ENCODE data around the gene CANX.
A peak's percentile ranks its signal among the peaks of the same experiment; 100 is the strongest.
"Not testable (repeated sequence)": the region's sequence is repeated elsewhere in the genome, so short reads cannot be mapped to it uniquely, and the experiment has no call there.

Gene CANX, protein sequence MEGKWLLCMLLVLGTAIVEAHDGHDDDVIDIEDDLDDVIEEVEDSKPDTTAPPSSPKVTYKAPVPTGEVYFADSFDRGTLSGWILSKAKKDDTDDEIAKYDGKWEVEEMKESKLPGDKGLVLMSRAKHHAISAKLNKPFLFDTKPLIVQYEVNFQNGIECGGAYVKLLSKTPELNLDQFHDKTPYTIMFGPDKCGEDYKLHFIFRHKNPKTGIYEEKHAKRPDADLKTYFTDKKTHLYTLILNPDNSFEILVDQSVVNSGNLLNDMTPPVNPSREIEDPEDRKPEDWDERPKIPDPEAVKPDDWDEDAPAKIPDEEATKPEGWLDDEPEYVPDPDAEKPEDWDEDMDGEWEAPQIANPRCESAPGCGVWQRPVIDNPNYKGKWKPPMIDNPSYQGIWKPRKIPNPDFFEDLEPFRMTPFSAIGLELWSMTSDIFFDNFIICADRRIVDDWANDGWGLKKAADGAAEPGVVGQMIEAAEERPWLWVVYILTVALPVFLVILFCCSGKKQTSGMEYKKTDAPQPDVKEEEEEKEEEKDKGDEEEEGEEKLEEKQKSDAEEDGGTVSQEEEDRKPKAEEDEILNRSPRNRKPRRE

DNA sequence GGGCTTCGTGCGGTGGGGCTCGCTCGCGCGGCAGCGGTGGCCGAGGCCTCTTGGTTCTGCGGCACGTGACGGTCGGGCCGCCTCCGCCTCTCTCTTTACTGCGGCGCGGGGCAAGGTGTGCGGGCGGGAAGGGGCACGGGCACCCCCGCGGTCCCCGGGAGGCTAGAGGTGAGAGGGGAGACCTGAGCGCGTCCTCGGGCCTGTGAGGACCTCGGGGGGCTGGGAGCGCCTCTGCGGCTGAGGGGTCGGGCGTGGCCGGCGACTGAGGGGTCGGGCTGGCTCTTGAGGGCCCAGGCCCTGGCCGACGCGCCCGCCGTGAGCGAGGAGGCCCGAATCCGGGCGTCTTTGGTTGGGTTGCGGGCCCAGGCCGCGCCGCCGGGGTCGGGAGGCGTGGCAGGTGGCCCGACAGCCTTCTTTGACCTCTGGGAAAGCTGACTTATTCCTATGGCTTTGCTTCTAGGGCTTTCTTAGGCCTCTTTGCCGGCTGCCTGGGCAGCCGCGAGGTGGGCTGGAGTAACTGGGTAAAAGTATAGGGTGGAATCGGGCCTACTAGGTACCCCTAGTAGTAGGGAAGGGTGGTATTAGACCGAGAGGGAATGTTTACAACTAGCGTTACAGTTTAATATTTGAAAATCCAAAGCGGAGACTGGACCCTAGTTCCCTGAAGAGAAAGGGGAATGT lies at the start of gene CANX:
Gene CANX, plus strand, starts transcription at position 33 of the 681 bp plus-strand sequence. CDS start 6,715 bp downstream, outside the sequence.
- DNase-seq (ENCODE audit: low read depth) = no peak

DNA sequence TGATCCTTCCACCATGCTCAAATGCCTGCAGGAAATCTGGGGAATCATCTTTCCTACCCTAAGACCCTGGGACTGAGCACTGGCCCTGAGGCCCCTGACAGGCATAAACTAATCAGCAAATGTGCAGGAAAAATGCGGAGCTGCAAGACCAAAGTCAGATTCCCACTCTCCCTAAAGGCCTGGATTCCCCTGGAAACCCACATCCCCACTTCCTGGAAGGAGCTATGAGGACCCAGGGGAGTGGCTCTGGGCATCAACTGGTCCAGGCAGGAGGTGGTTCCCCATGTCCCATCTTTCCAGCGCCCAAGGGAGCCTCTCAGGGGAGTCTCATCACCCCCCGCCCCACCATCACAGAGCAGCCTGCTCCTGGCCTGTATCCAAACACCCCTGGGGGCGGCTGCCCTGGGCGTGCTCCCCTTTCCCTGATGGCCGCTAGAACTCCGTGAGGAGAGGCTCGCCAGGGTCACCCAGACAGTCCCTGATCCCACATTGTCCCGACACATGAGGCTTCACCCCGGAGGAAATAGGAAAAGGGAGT lies 49.5 kb upstream of the CANX start:
- DNase-seq (ENCODE audit: low read depth) = not testable (repeated sequence)

DNA sequence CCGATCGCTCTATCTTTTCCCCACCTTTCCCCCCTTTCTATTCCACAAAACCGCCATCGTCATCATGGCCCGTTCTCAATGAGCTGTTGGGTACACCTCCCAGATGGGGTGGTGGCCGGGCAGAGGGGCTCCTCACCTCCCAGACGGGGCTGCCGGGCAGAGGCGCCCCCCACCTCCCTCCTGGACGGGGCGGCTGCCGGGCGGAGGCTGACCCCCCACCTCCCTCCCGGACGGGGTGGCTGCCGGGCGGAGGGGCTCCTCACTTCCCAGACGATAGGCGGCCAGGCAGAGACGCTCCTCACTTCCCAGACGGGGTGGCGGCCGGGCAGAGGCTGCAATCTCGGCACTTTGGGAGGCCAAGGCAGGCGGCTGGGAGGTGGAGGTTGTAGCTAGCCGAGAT lies 48.5 kb upstream of the CANX start:
- DNase-seq (ENCODE audit: low read depth) = not testable (repeated sequence)

DNA sequence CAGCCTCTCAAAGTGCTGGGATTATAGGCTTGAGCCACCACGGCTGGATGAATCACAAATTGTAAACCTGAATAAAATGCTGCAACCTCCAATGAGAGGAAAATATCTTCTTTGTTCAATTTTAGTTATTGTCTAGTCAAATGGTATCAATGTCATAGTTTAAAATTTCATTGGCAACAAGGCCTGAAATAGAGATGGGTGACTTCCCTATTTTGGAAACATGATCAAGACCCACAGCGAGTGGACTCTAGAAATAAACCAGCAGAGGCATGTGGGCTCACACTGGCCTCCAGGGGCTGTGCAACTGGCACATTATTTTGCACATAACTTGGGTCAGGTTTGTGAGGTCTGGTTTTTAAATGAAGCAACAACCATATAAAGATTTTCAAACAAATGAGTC lies 45.6 kb upstream of the CANX start:
- DNase-seq (ENCODE audit: low read depth) = not testable (repeated sequence)

DNA sequence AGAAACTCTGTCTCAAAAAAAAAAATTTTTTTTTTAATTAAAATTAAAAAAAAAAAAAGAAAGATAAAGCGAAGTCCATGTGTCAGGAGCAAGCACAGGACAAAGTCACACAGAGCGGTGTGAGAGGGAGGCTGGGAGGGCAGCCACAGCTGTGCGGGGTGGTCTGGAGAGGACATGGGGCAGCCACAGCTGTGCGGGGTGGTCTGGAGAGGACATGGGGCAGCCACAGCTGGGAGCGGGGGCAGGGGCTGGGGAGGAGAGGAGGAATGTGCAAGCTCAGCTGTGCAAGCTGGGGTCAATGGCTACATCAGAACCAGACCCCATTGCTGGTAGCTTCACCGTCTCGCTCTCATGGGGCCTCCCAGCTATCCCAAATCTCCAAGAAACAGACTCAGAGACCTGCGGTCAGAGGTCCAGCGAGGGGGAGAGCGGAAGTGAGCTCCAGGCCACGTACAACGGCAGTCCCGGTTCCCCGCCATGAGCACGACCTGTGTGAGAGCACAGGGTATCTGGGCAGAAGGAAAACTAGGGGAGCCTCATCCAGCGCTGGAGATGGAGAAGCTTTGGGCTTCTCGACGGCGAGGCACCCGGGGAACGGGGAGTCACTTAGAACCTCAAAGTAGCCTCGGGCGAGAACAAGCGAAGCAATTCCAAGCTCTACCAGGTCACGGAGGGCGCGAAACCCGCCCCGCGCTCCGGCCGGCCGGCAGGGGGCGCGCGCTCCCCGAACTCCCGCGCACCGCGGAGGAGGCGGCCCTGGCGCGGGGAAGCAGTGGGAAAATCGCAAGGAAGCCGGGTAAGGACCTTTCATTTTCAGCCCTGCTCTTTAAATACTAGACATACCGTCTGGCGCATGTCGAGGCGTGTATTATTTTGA lies 41.2 kb upstream of the CANX start:
- peak; percentile 17 for DNase-seq (ENCODE audit: low read depth)

DNA sequence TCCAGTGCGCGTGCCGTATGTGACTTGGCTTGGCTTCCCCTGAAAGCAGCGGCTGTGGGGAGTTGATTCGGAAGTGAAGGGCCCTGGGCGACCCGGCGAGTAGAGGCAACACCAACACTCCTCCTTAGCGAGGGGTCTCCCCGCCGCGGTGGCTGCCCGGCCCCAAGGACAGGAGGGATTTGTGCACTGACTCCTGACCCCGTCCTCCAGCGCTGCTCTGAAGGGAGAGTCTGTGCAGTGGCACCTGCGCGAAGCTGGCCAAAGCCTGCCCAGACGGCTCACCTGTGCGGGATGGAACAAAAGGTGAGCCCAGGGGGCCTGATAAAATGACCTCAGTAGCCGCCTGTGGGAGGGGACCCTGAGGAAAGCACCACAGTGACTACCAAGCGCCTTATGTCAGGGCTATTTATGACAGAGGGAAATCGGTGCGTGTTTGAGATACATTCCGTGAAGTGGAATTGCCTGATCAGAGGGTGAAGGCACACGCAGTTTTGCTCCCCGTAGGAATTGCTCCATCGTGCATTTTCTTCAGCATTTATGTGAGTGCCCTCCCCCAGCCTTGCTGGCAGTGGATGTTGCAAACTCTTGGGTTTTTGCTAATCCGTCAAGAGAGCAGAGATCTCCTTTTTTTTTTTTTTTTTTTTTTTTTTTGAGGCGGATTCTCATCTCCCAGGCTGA lies 40.4 kb upstream of the CANX start:
- not testable (repeated sequence) for DNase-seq (ENCODE audit: low read depth)

DNA sequence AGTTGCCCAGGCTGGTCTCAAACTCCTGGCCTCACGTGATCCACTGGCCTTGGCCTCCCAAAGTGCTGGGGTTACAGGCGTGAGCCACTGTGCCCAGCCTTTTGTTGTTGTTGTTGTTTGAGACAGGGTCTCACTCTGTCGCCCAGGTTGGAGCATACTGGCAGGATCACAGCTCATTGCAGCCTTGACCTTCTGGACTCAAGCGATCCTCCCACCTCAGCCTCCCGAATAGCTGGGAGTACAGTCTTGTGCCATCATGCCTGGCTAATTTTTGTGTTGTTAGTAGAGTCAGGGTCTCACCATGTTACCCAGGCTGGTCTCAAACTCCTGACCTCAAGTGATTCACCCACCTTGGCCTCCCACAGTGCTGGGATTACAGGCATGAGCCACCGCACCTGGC lies 37.1 kb upstream of the CANX start:
- not testable (repeated sequence) for DNase-seq (ENCODE audit: low read depth)

DNA sequence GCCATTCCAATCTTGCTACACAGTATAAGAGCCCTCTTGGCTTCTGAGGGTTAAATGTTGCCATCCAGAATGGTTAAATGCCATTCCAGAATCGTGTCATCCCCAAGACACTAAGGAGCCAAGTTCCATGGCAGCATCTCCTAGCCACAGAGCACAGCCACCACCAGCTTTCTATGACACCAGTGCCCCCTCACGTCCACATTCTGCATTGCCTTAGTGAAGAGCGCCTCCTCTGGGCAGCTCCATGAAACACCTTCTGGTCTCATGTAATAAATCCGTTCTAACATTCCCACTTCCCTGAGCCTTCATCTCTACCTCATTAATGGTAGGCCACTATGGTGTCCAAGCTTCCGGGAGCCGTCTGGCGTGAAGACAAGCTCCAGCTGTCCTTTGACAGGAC lies 30.4 kb upstream of the CANX start:
- peak; percentile 22 for DNase-seq (ENCODE audit: low read depth)

DNA sequence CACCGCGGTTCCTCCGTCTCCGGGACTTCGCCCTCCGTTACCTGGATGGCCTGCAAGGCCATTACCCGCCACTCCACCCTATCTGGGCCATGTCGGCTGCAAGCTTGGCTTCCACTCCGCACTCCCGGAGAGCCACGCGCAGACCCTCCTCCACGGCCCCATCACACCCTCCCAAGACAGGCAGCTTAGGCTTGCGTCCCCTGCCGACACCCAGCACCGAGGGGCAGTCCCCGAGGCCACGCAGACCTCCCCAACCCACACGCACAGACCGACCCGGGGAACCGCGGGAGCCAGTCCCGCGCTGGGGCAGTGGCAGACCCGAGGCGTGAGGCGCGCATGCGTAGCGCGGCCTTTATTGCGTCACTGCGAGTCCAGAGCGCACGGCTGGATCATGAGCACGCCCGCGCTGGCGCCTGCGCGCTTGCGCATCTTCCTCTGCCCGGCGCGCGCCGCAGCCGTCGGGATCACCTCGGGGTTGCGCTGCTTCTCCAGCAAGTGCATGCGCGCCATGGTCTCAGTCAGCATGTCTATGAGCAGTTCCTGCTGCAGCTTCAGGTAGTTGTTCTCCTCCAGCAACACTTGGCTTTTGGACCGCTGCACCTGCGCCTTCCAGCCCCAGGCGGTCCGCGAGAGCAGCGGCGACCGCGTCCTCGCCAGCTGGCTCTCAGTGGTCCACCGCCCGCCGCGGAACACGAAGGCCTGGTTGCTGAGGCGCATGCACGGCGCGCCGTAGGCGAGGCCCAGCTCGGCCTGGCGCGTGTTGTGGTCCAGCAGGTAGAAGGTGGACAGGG lies 20.3 kb upstream of the CANX start:
- peak; percentile 95 for DNase-seq (ENCODE audit: low read depth)

DNA sequence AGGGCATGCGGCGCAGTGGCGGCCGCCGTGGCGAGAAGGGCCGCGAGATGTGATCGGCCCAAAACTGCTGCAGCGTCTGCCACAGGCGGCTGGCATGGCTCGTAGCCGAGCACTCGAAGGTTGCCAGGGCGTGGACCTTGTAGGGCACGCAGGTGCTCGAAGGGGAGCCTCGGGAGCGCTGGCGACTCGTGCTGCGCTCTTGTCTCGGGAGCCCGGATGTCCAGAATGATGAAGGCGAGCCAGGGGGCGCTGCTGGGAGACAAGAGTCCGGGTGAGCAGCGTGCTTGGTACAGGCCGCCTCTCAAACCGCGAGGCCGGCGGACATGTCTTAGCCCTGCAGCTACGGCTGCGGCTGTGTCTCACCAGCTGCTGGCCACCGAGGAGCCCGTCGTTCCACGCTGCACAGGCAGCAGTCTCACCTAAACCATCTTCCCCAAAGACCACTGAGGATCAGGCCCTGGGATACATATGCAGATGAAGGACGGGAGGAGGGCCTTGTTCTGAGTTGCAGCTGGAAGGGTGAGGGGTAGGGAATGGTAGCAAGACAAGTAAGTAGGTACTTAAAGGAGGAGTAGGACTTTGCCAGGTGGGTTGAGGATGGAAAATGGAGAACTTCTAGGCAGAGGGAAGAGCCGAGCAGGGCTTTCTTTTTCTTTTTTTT lies 19.6 kb upstream of the CANX start:
- peak; percentile 73 for DNase-seq (ENCODE audit: low read depth)

DNA sequence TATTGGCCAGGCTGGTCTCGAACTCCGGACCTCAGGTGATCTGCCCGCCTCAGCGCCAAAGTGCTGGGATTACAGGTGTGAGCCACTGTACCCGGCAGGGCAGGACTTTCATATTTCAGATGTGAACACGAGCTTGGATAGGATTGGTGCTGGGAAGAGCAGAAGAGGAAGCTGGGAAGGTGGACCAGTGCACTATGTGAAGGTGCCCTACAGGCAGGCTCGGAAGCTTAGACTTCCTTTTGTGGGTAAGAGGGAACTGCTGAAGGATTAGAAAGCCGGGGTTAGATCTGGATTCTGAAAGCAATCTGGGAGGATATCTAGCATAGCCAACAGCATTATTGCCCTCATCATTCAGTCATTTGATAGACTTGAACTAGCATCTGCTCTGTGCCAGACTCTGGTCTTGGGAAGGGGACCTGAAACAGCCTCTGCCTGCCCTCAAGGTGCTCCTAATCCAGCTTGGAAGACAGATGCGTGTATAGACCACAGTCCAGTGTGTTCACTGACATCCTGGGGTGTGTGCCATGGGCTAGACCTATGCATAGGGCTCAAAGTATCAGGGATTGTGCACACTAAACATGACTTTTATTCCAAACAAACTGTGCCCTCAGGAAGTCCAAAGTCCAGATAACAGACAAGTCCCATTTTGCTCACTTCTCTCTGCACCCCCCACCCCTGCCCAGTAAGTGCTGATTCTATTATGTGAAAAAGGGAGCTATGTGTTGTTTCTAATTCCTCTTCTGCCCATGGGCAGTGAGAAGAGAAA lies 18.6 kb upstream of the CANX start:
- no peak for DNase-seq (ENCODE audit: low read depth)

DNA sequence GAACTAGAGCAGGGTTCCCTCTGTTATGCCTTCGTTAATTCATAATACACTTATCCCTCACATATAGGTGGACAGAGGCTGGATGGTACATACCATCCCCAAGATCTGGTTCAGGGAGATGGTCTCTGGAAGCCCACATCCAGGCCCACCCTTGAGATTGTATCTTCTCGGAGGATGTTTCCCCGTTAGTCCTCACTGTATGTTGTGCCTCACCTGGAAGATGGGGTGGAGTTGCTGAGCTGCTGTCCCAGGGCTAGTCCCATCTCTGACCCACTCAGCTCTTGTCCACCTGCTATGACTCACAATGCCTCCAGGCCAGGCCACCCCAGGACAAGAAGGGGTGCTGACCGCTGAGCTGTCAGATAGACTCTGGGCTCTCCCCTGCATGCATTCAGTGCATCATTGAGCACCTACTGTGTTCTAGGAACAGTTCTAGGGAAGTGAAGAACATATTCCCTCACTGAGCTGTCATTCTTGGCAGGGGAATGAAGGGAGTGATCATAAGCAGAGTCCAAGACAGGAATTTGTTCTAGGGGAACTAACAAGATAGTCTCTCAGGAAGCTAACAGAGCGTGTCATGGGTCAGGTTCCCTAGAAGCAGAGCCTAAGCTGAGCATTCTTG lies 17.9 kb upstream of the CANX start, which contains the start of gene CBY3:
Gene CBY3, minus strand, starts transcription at position 255 of the 622 bp plus-strand sequence. Its CDS starts 116 bp downstream, at position 139.
- DNase-seq (ENCODE audit: low read depth) = no peak

DNA sequence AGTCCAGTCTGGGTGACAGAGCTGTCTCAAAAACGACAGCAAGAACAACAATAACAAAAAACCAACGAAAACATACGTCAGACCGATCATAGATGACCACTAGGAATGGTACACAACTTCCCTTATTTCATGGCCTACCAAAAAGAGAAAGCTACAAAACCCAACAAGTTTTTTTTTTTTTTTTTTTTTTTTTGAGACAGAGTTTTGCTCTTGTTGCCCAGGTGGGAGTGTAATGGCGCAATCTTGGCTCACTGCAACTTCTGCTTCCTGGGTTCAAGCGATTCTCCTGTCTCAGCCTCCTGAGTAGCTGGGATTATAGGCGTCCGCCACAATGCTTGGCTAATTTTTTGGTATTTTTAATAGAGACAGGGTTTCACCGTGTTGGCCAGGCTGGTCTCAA lies 9.6 kb upstream of the CANX start:
- not testable (repeated sequence) for DNase-seq (ENCODE audit: low read depth)

DNA sequence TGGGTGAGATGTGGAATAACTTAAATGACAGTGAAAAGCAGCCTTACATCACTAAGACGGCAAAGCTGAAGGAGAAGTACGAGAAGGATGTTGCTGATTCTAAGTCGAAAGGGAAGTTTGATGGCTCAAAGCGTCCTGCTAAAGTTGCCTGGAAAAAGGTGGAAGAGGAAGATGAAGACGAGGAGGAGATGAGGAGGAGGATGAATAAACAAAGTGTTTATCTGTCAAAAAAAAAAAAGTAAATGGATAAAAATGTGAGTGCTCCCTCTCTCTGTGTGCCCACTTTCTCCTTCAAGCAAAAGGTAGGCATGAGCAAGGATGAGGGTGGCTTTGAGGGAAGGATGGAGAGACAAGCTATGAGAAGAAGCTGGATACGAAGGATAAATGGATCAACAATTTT lies 4.2 kb upstream of the CANX start:
- no peak for DNase-seq (ENCODE audit: low read depth)

DNA sequence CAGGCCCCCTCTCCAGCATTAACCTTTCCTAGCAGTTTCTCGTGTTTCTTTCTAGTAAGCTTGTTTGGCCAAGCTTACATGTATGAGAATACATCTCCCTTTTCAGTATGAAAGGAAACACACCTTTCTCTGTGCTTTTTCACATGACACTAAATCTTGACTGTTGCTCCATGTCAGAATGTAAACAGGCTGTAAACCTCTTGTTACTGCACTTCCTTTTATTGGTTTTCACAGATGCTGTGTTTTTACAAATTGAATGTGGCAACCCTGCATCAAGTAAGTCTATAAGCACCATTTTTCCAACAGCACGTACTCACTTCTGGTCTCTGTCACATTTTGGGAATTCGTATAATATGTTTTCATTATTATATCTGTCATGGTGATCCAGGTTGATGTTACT lies 2.2 kb upstream of the CANX start:
- DNase-seq (ENCODE audit: low read depth) = no peak

DNA sequence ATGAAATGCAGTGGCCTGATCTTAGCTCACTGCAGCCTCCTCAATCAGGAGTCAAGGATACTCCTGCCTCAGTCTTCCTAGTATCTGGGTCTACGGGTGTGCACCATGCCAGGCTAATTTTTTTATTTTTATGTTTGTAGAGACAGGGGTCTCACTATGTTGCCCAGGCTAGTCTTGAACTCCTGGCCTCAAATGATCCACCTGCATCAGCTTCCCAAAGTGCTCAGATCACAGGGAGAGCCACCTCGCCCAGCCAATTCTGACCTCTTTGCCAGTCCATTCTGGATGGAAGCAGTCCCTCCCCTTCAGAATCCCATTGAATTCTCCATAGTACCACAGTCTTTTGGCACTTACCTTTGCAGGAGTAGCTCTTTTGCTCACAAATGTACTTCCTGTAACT lies 1.7 kb upstream of the CANX start:
- no peak for DNase-seq (ENCODE audit: low read depth)

DNA sequence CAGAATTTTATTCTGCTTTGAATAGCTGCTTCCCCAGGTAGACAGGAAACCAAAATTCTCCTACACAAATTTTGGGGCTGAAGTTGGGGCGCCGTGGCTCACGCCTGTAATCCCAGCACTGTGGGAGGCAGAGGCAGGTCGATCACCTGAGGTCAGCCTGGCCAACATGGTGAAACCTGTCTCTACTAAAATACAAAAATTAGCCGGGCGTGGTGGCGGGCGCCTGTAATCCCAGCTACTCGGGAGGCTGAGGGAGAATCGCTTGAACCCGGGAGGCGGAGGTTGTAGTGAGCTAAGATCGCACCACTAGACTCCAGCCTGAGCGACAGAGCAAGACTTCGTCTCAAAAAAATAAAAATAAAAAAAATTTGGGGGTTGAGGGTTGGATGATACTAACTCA lies 1.2 kb upstream of the CANX start:
- DNase-seq (ENCODE audit: low read depth) = not testable (repeated sequence)
